Measurements from ENCODE around the gene INCENP. TPM values are rescaled to one million over a fixed set of nuclear protein-coding genes. Genes with fewer than 3 reads are reported as not detected.

Gene INCENP
- total RNA-seq, 2 experiments from 2014 or later, result 12.6 to 16.3 TPM

- Histone ChIP-seq H3K4me1 (ENCODE audit: insufficient read depth, low read length) (peaks cover 5% of the 10 kb centered on the region), H3K36me3 (ENCODE audit: insufficient read depth, low read length) (no peaks in the 10 kb centered on the region), H3K4me3 (ENCODE audit: low read length) (no peak overlapping the region), H3K9me3 (ENCODE audit: control insufficient read depth in 1 of 2, insufficient read depth in 1 of 2, low read length in 2 of 2) (no peaks in the 10 kb centered on the region), H3K27ac (ENCODE audit: low read depth in 1 of 2, low read length in 2 of 2) (no peak overlapping the region), H3K27me3 (ENCODE audit: control insufficient read depth in 1 of 2, insufficient read depth in 2 of 2, low read length in 2 of 2) (peaks cover 19 to 21% of the 10 kb centered on the region in 2 experiments)
- H3K36me3 Mint-ChIP-seq (ENCODE audit: low read depth), result no peaks in the 10 kb centered on the region
- H3K4me3 Mint-ChIP-seq, result no peak overlapping the region
- ATAC-seq (ENCODE audit: poor library complexity) (no peak), DNase-seq (no peak)
- no peak for TF ChIP-seq CTCF (IDR thresholded peaks at IDR 0.05)
- intact Hi-C loops (cut with DNase I, micrococcal nuclease), result loop anchor here in 1 of 2 experiments (5.0 kb wide), 1 partner anchor 205 kb away; no protein-coding TSS in a partner anchor
- H3K9me3 Mint-ChIP-seq, result no peaks in the 10 kb centered on the region
- H3K27ac Mint-ChIP-seq, result no peak overlapping the region
- ChIA-PET POLR2A (no interaction called here), CTCF (interaction anchor here (1.8 kb wide), 1 partner anchor 138 kb away, joined by 7 read pairs; no protein-coding TSS in a partner anchor)
- H3K4me1 Mint-ChIP-seq (ENCODE audit: low read depth), result no peaks in the 10 kb centered on the region
- H3K27me3 Mint-ChIP-seq, result peaks cover 46% of the 10 kb centered on the region
Measured at GRCh38 chr11:62172294-62172693, 48.5 kb downstream of the INCENP start.

- H3K36me3 ChIP-seq (ENCODE audit: insufficient read depth, low read length), result no peaks in the 10 kb centered on the region
- ATAC-seq (ENCODE audit: poor library complexity) (no peak), DNase-seq (no peak)
- H3K4me1 Mint-ChIP-seq (ENCODE audit: low read depth), result no peaks in the 10 kb centered on the region
- no peak for TF ChIP-seq CTCF (IDR thresholded peaks at IDR 0.05)
- H3K4me3 ChIP-seq (ENCODE audit: low read length), result no peak overlapping the region
- H3K4me1 ChIP-seq (ENCODE audit: insufficient read depth, low read length), result no peaks in the 10 kb centered on the region
- H3K27ac ChIP-seq (ENCODE audit: low read depth in 1 of 2, low read length in 2 of 2), result no peak overlapping the region
- no peaks in the 10 kb centered on the region for H3K36me3 Mint-ChIP-seq (ENCODE audit: low read depth)
- no peaks in the 10 kb centered on the region for H3K9me3 ChIP-seq (ENCODE audit: control insufficient read depth in 1 of 2, insufficient read depth in 1 of 2, low read length in 2 of 2)
- H3K9me3 Mint-ChIP-seq, result no peaks in the 10 kb centered on the region
- peaks cover 35% of the 10 kb centered on the region for H3K27me3 Mint-ChIP-seq
- CTCF ChIA-PET, result no interaction called here
- peaks cover 0 to 11% of the 10 kb centered on the region in 2 experiments for H3K27me3 ChIP-seq (ENCODE audit: control insufficient read depth in 1 of 2, insufficient read depth in 2 of 2, low read length in 2 of 2)
- intact Hi-C loops (cut with DNase I, micrococcal nuclease), result no loop called here
- H3K4me3 Mint-ChIP-seq, result no peak overlapping the region
- H3K27ac Mint-ChIP-seq, result no peak overlapping the region
- POLR2A ChIA-PET, result no interaction called here
Measured at GRCh38 chr11:62176766-62177165, 53.0 kb downstream of the INCENP start.

GRCh38 chr11:62179995-62180394, 56.2 kb downstream of the INCENP start:
- Histone ChIP-seq H3K4me3 (ENCODE audit: low read length) (no peak overlapping the region), H3K27ac (ENCODE audit: low read depth in 1 of 2, low read length in 2 of 2) (no peak overlapping the region), H3K4me1 (ENCODE audit: insufficient read depth, low read length) (no peaks in the 10 kb centered on the region), H3K27me3 (ENCODE audit: control insufficient read depth in 1 of 2, insufficient read depth in 2 of 2, low read length in 2 of 2) (peaks cover 0 to 3% of the 10 kb centered on the region in 2 experiments), H3K36me3 (ENCODE audit: insufficient read depth, low read length) (no peaks in the 10 kb centered on the region), H3K9me3 (ENCODE audit: control insufficient read depth in 1 of 2, insufficient read depth in 1 of 2, low read length in 2 of 2) (peaks cover 0 to under 1% of the 10 kb centered on the region in 2 experiments)
- no peaks in the 10 kb centered on the region for H3K4me1 Mint-ChIP-seq (ENCODE audit: low read depth)
- intact Hi-C loops (cut with DNase I, micrococcal nuclease), result no loop called here
- H3K27me3 Mint-ChIP-seq, result peaks cover 34% of the 10 kb centered on the region
- ChIA-PET POLR2A (interaction anchor here (0.7 kb wide), 1 partner anchor 738 kb away, joined by 3 read pairs; no protein-coding TSS in a partner anchor), CTCF (no interaction called here)
- no peaks in the 10 kb centered on the region for H3K36me3 Mint-ChIP-seq (ENCODE audit: low read depth)
- ATAC-seq (ENCODE audit: poor library complexity), result no peak
- no peak overlapping the region for H3K27ac Mint-ChIP-seq
- H3K4me3 Mint-ChIP-seq, result no peak overlapping the region
- H3K9me3 Mint-ChIP-seq, result no peaks in the 10 kb centered on the region
- no peak for DNase-seq
- no peak for TF ChIP-seq CTCF (IDR thresholded peaks at IDR 0.05)
